Colonic mucosa (tissue), 4 donors: ENCODE measurements around the gene PIGM. TPM values are rescaled to one million over a fixed set of nuclear protein-coding genes. Genes with fewer than 3 reads are reported as not detected.

ENCODE experiments used
- DNase-seq: peaks from one replicate; pipeline ENCODE4 v3.0.0-alpha.2; 2020
- H3K27ac ChIP-seq: fragments of 200-600 bp; one replicate; pipeline ENCODE4 v1.8.0; 2021
- H3K27me3 ChIP-seq: fragments of 200-600 bp; one replicate; pipeline ENCODE4 v1.8.0; 2021
- H3K36me3 ChIP-seq: fragments of 200-600 bp; one replicate; pipeline ENCODE4 v1.8.0; 2021
- H3K4me1 ChIP-seq: fragments of 200-600 bp; one replicate; pipeline ENCODE4 v1.8.0; 2021; ENCODE audit warnings: mild to moderate bottlenecking
- H3K4me3 ChIP-seq: fragments of 200-600 bp; one replicate; pipeline ENCODE4 v1.8.0; 2021
- H3K9ac ChIP-seq, 2 donors: one replicate each; pipeline ENCODE4 v1.7.0; 2013; ENCODE audit warnings: control low read depth in 2 of 2, low read depth in 2 of 2, low read length in 2 of 2
- H3K9me3 ChIP-seq: fragments of 200-600 bp; one replicate; pipeline ENCODE4 v1.8.0; 2021
- CTCF ChIP-seq: fragments of 200-600 bp; IDR thresholded peaks from one replicate; pipeline ENCODE4 v1.8.0; 2022; ENCODE audit warnings: antibody characterized with exemption, mild to moderate bottlenecking
- intact Hi-C: fragments of 100-400 bp; cut with DNase I; formaldehyde crosslinking; loops from one replicate; pipeline ENCODE4 v1.14.1; 2022
- total RNA-seq, 2 donors: library from RNA; stranded (reverse); fragmentation: NEBNext Ultra II Directional in 1 of 2; extraction: Animal tissue kit (Norgen Biotek cat#: 25700) in 1 of 2; gene quantifications; one replicate each; pipeline ENCODE4 v1.2.1, GENCODE V29; 2021
- donor health status: healthy.
- donor health status: DM: no; HTN: no; CAD: no.
- donor health status: DM: no; HTN: no; CAD: no.

The PIGM gene
- total RNA-seq, 2 donors from 2014 or later, result 4.0 to 6.2 TPM

GRCh38 chr1:160018347-160018746 is 13.4 kb downstream of the PIGM start:
- no peak overlapping the region for H3K9ac ChIP-seq
- no peak overlapping the region for H3K4me3 ChIP-seq
- no peaks in the 10 kb centered on the region for H3K27me3 ChIP-seq
- TF ChIP-seq CTCF, result no peak
- H3K27ac ChIP-seq, result no peak overlapping the region
- DNase-seq, result no peak
- no peaks in the 10 kb centered on the region for H3K36me3 ChIP-seq
- intact Hi-C loops, result no loop called here
- H3K4me1 ChIP-seq, result no peaks in the 10 kb centered on the region
- no peaks in the 10 kb centered on the region for H3K9me3 ChIP-seq

GRCh38 chr1:160017592-160017991 is 14.2 kb downstream of the PIGM start:
- Histone ChIP-seq H3K36me3 (no peaks in the 10 kb centered on the region), H3K27me3 (no peaks in the 10 kb centered on the region), H3K4me3 (no peak overlapping the region), H3K9ac (no peak overlapping the region), H3K27ac (no peak overlapping the region), H3K9me3 (no peaks in the 10 kb centered on the region), H3K4me1 (no peaks in the 10 kb centered on the region)
- no peak for TF ChIP-seq CTCF
- intact Hi-C loops, result no loop called here
- DNase-seq, result no peak

GRCh38 chr1:160011781-160012180 is 20.0 kb downstream of the PIGM start:
- H3K9ac ChIP-seq, result no peak overlapping the region
- H3K9me3 ChIP-seq, result no peaks in the 10 kb centered on the region
- H3K27me3 ChIP-seq, result no peaks in the 10 kb centered on the region
- no peaks in the 10 kb centered on the region for H3K4me1 ChIP-seq
- intact Hi-C loops, result no loop called here
- H3K27ac ChIP-seq, result no peak overlapping the region
- no peak for DNase-seq
- no peak for TF ChIP-seq CTCF
- H3K36me3 ChIP-seq, result no peaks in the 10 kb centered on the region
- H3K4me3 ChIP-seq, result no peak overlapping the region

GRCh38 chr1:160009801-160010200 is 22.0 kb downstream of the PIGM start:
- Histone ChIP-seq H3K36me3 (no peaks in the 10 kb centered on the region), H3K27me3 (no peaks in the 10 kb centered on the region), H3K4me3 (no peak overlapping the region), H3K27ac (no peak overlapping the region), H3K9me3 (no peaks in the 10 kb centered on the region), H3K9ac (no peak overlapping the region), H3K4me1 (no peaks in the 10 kb centered on the region)
- no peak for DNase-seq
- TF ChIP-seq CTCF, result no peak
- intact Hi-C loops, result loop anchor here (5.0 to 10.0 kb wide), 2 partner anchors 118 to 215 kb away; no protein-coding TSS in a partner anchor

GRCh38 chr1:160009081-160009480 is 22.7 kb downstream of the PIGM start:
- DNase-seq, result no peak
- Histone ChIP-seq H3K9me3 (no peaks in the 10 kb centered on the region), H3K27ac (no peak overlapping the region), H3K36me3 (no peaks in the 10 kb centered on the region), H3K4me1 (no peaks in the 10 kb centered on the region), H3K9ac (no peak overlapping the region), H3K4me3 (no peak overlapping the region), H3K27me3 (no peaks in the 10 kb centered on the region)
- TF ChIP-seq CTCF, result no peak
- intact Hi-C loops, result loop anchor here (5.0 to 10.0 kb wide), 2 partner anchors 117 to 214 kb away; no protein-coding TSS in a partner anchor
